ENCODE measurements around the gene CERK. TPM values are rescaled to one million over a fixed set of nuclear protein-coding genes. Genes with fewer than 3 reads are reported as not detected.
"Not testable (repeated sequence)": the region's sequence is repeated elsewhere in the genome, so short reads cannot be mapped to it uniquely, and the experiment has no call there.

CERK gene
- total RNA-seq, 1 experiment from 2014 or later: 45.6 TPM

- CTCF ChIA-PET: no interaction called here
- ATAC-seq (no peak), DNase-seq (ENCODE audit: low spot score) (no peak)
- Mint-ChIP-seq H3K27me3 (ENCODE audit: low read depth) (no peaks in the 10 kb centered on the region; the same call in 1 of the 2 replicates), H3K27ac (no peak overlapping the region), H3K4me1 (no peaks in the 10 kb centered on the region), H3K36me3 (no peaks in the 10 kb centered on the region; the same call in 1 of the 2 replicates), H3K4me3 (no peak overlapping the region), H3K9me3 (peaks cover 23% of the 10 kb centered on the region)
- no peak for TF ChIP-seq RELA (CRISPR knock-in tag; IDR thresholded peaks at IDR 0.05; ENCODE audit: borderline replicate concordance)
- no peak for TF ChIP-seq AFF4 (CRISPR knock-in tag; IDR thresholded peaks at IDR 0.05; ENCODE audit: borderline replicate concordance)
- TF ChIP-seq ZNF219 (CRISPR knock-in tag; IDR thresholded peaks at IDR 0.05; ENCODE audit: borderline replicate concordance): no peak
- TF ChIP-seq, protein P1, sequence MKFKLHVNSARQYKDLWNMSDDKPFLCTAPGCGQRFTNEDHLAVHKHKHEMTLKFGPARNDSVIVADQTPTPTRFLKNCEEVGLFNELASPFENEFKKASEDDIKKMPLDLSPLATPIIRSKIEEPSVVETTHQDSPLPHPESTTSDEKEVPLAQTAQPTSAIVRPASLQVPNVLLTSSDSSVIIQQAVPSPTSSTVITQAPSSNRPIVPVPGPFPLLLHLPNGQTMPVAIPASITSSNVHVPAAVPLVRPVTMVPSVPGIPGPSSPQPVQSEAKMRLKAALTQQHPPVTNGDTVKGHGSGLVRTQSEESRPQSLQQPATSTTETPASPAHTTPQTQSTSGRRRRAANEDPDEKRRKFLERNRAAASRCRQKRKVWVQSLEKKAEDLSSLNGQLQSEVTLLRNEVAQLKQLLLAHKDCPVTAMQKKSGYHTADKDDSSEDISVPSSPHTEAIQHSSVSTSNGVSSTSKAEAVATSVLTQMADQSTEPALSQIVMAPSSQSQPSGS (CRISPR knock-in tag; IDR thresholded peaks at IDR 0.05; ENCODE audit: borderline replicate concordance, low read depth): no peak
- no peak for TF ChIP-seq MXD4 (CRISPR knock-in tag; IDR thresholded peaks at IDR 0.05; ENCODE audit: borderline replicate concordance)
- TF ChIP-seq ATF3 (CRISPR knock-in tag; conservative IDR thresholded peaks at IDR 0.05): no peak
- POLR2A ChIA-PET: no interaction called here
These were observed 91.4 kb downstream of the CERK start for GRCh38 chr22:46646531-46647215.

DNA sequence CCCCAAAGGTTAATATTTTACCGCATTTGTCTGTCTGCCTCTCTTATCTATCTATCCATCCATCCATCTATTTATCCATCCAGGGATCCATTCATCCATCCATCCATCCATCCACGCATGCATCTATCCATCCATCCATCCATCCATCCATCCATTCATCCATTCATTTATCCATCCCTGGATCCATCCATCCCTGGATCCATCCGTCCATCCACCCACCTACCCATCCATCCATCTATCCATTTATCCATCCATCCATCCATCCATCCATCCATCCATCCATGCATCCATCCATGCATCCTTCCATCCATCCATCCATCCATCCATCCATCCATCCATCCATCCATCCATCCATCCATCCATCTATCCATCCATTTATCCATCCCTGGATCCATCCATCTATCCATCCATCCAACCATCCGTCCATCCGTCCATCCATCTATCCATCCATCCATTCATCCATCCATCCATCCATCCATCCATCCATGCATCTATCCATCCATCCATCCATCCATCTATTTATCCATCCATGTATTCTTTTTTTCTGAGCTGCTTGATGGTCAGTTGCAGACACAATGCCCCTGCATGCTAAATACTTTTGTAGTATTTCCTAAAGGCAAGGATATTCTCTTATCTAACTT lies 95.1 kb downstream of the CERK start:
- ATAC-seq; H3K36me3 Mint-ChIP-seq; H3K27me3 Mint-ChIP-seq (ENCODE audit: low read depth); H3K4me3 Mint-ChIP-seq; H3K27ac Mint-ChIP-seq; CTCF ChIA-PET; H3K4me1 Mint-ChIP-seq; POLR2A ChIA-PET; DNase-seq (ENCODE audit: low spot score): not testable (repeated sequence)
- peaks cover 18% of the 10 kb centered on the region for H3K9me3 Mint-ChIP-seq

GRCh38 chr22:46641811-46642266 lies 96.2 kb downstream of the CERK start:
- POLR2A ChIA-PET: no interaction called here
- H3K4me1 Mint-ChIP-seq: peaks cover 6% of the 10 kb centered on the region
- H3K9me3 Mint-ChIP-seq: peaks cover 13% of the 10 kb centered on the region
- H3K27me3 Mint-ChIP-seq (ENCODE audit: low read depth): no peaks in the 10 kb centered on the region; the same call in 1 of the 2 replicates
- CTCF ChIA-PET: no interaction called here
- ATAC-seq (no peak), DNase-seq (ENCODE audit: low spot score) (no peak)
- H3K27ac Mint-ChIP-seq: 0 out of 2 replicates have a peak overlapping the region, but pooled peaks have one; percentile 86
- TF ChIP-seq ELF4 (CRISPR knock-in tag; IDR thresholded peaks at IDR 0.05; ENCODE audit: low read depth): no peak
- no peak for TF ChIP-seq RORB (CRISPR knock-in tag; IDR thresholded peaks at IDR 0.05)
- no peak for TF ChIP-seq GRHL2 (CRISPR knock-in tag; IDR thresholded peaks at IDR 0.05; ENCODE audit: insufficient replicate concordance, severe bottlenecking)
- TF ChIP-seq, protein P2, sequence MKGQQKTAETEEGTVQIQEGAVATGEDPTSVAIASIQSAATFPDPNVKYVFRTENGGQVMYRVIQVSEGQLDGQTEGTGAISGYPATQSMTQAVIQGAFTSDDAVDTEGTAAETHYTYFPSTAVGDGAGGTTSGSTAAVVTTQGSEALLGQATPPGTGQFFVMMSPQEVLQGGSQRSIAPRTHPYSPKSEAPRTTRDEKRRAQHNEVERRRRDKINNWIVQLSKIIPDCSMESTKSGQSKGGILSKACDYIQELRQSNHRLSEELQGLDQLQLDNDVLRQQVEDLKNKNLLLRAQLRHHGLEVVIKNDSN (CRISPR knock-in tag; IDR thresholded peaks at IDR 0.05): no peak
- no peak for TF ChIP-seq PRRX2 (CRISPR knock-in tag; IDR thresholded peaks at IDR 0.05)
- no peak for TF ChIP-seq ZBTB21 (CRISPR knock-in tag; IDR thresholded peaks at IDR 0.05; ENCODE audit: borderline replicate concordance)
- no peak for TF ChIP-seq GTF2I (CRISPR knock-in tag; conservative IDR thresholded peaks at IDR 0.05)
- no peak for TF ChIP-seq KAT7 (CRISPR knock-in tag; IDR thresholded peaks at IDR 0.05; ENCODE audit: borderline replicate concordance)
- TF ChIP-seq CREB1 (CRISPR knock-in tag; IDR thresholded peaks at IDR 0.05): no peak
- no peak for TF ChIP-seq NR1H2 (CRISPR knock-in tag; IDR thresholded peaks at IDR 0.05)
- TF ChIP-seq FOXP1 (CRISPR knock-in tag; IDR thresholded peaks at IDR 0.05; ENCODE audit: borderline replicate concordance): no peak
- TF ChIP-seq NFATC4 (CRISPR knock-in tag; IDR thresholded peaks at IDR 0.05): no peak
- no peak for TF ChIP-seq CDX4 (CRISPR knock-in tag; IDR thresholded peaks at IDR 0.05; ENCODE audit: borderline replicate concordance)
- no peak for TF ChIP-seq ZNF416 (CRISPR knock-in tag; IDR thresholded peaks at IDR 0.05)
- TF ChIP-seq JUN (CRISPR knock-in tag; IDR thresholded peaks at IDR 0.05): no peak
- TF ChIP-seq CTCF (IDR thresholded peaks at IDR 0.05): no peak
- H3K4me3 Mint-ChIP-seq: no peak overlapping the region
- no peaks in the 10 kb centered on the region; the same call in 1 of the 2 replicates for H3K36me3 Mint-ChIP-seq

Data from WTC11 (cell line).